ENCODE data around the gene CLCA4. TPM values are rescaled to one million over a fixed set of nuclear protein-coding genes. Genes with fewer than 3 reads are reported as not detected.

Gene CLCA4
- total and polyA plus RNA-seq, 4 donors = 0.03 TPM; not detected in 3

DNA sequence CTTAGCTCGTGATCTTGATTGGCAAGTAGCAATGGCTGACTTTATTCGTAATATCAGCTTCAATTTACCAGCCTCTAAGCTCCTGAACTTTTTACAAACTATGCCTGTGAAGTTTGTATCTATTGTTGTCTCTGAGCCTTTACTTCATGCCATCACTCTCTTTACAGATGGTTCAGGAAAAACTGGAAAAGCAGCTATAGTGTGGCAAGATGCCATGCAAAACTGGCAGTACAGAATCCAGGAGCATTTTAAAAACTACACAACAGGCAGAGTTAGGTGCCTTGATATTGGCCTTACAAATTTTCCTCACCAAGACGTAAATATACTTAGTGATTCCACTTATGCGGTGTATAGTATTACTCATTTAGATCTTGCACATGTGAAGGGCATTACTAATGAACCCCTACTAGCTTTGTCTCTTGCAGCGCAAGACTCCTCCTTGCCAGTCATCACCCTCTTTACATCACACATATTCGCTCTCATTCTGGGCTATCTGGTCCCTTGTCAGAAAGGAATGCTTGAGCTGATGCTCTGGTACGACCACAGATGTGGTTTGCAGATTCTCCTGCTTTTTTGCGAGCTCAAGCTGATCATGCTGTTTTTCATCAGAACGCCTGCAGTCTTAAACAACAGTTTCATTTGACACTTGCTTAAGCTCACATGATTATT, 41.8 kb upstream of the CLCA4 start:
- H3K9ac ChIP-seq (ENCODE audit: low read depth in 1 of 2, low read length in 2 of 2) = no peak overlapping the region
- no peak overlapping the region for H3K4me3 ChIP-seq (ENCODE audit: low read depth in 1 of 3, low read length in 3 of 3)
- no peaks in the 10 kb centered on the region for H3K9me3 ChIP-seq (ENCODE audit: control insufficient read depth in 4 of 4, low read length in 3 of 4)
- no peak overlapping the region for H3K27ac ChIP-seq (ENCODE audit: low read depth in 1 of 2, low read length in 2 of 2)
- WGBS = 76% methylated on average over 9 of the region's 9 CpGs
- no peak for DNase-seq (ENCODE audit: low spot score)
- TF ChIP-seq EGR1 (IDR thresholded peaks at IDR 0.05; ENCODE audit: low read depth in 2 of 2) (no peak), NR2F2 (IDR thresholded peaks at IDR 0.05) (no peak), JUND (IDR thresholded peaks at IDR 0.05) (no peak), FOXA2 (IDR thresholded peaks at IDR 0.05) (no peak), GABPA (IDR thresholded peaks at IDR 0.05 in 1 of 2, conservative IDR thresholded peaks at IDR 0.05 in 1 of 2) (no peak), YY1 (IDR thresholded peaks at IDR 0.05) (no peak)
- no peaks in the 10 kb centered on the region for H3K36me3 ChIP-seq (ENCODE audit: control insufficient read depth in 4 of 4, insufficient read depth in 3 of 4, low read depth in 1 of 4, low read length in 3 of 4)
- no peaks in the 10 kb centered on the region for H3K27me3 ChIP-seq (ENCODE audit: control insufficient read depth in 4 of 4, insufficient read depth in 4 of 4, low read length in 3 of 4)
- peaks cover 0 to 5% (median 2%) of the 10 kb centered on the region in 4 donors for H3K4me1 ChIP-seq (ENCODE audit: control insufficient read depth in 4 of 4, insufficient read depth in 4 of 4, low read length in 3 of 4)

DNA sequence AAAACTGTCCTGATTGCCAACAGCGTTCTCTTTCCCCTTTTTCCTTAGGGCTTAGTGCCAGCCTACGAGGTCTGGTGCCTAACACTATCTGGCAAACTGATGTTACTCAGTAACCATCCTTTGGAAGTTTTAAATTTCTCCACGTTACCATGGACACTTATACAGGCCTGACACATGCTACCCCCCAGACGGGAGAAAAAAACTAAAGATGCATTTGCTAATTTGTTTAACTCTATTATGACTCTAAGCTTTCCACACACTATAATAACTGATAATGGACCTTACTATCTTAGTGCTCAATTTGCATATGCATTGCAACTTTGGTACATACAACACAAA, 41.3 kb upstream of the CLCA4 start:
- H3K36me3 ChIP-seq (ENCODE audit: control insufficient read depth in 4 of 4, insufficient read depth in 3 of 4, low read depth in 1 of 4, low read length in 3 of 4) = no peaks in the 10 kb centered on the region
- WGBS = 57% methylated on average over 4 of the region's 4 CpGs
- no peak overlapping the region for H3K9ac ChIP-seq (ENCODE audit: low read depth in 1 of 2, low read length in 2 of 2)
- H3K9me3 ChIP-seq (ENCODE audit: control insufficient read depth in 4 of 4, low read length in 3 of 4) = no peaks in the 10 kb centered on the region
- no peaks in the 10 kb centered on the region for H3K27me3 ChIP-seq (ENCODE audit: control insufficient read depth in 4 of 4, insufficient read depth in 4 of 4, low read length in 3 of 4)
- no peak overlapping the region for H3K4me3 ChIP-seq (ENCODE audit: low read depth in 1 of 3, low read length in 3 of 3)
- H3K4me1 ChIP-seq (ENCODE audit: control insufficient read depth in 4 of 4, insufficient read depth in 4 of 4, low read length in 3 of 4) = peaks cover 0 to 5% (median 2%) of the 10 kb centered on the region in 4 donors
- TF ChIP-seq FOXA1 (IDR thresholded peaks at IDR 0.05) (no peak), FOXA2 (IDR thresholded peaks at IDR 0.05) (no peak), NR2F2 (IDR thresholded peaks at IDR 0.05) (no peak), EGR1 (IDR thresholded peaks at IDR 0.05; ENCODE audit: low read depth in 2 of 2) (no peak)
- TF ChIP-seq, protein P1, sequence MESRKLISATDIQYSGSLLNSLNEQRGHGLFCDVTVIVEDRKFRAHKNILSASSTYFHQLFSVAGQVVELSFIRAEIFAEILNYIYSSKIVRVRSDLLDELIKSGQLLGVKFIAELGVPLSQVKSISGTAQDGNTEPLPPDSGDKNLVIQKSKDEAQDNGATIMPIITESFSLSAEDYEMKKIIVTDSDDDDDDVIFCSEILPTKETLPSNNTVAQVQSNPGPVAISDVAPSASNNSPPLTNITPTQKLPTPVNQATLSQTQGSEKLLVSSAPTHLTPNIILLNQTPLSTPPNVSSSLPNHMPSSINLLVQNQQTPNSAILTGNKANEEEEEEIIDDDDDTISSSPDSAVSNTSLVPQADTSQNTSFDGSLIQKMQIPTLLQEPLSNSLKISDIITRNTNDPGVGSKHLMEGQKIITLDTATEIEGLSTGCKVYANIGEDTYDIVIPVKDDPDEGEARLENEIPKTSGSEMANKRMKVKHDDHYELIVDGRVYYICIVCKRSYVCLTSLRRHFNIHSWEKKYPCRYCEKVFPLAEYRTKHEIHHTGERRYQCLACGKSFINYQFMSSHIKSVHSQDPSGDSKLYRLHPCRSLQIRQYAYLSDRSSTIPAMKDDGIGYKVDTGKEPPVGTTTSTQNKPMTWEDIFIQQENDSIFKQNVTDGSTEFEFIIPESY (IDR thresholded peaks at IDR 0.05) = no peak
- no peak overlapping the region for H3K27ac ChIP-seq (ENCODE audit: low read depth in 1 of 2, low read length in 2 of 2)
- DNase-seq (ENCODE audit: low spot score) = no peak

DNA sequence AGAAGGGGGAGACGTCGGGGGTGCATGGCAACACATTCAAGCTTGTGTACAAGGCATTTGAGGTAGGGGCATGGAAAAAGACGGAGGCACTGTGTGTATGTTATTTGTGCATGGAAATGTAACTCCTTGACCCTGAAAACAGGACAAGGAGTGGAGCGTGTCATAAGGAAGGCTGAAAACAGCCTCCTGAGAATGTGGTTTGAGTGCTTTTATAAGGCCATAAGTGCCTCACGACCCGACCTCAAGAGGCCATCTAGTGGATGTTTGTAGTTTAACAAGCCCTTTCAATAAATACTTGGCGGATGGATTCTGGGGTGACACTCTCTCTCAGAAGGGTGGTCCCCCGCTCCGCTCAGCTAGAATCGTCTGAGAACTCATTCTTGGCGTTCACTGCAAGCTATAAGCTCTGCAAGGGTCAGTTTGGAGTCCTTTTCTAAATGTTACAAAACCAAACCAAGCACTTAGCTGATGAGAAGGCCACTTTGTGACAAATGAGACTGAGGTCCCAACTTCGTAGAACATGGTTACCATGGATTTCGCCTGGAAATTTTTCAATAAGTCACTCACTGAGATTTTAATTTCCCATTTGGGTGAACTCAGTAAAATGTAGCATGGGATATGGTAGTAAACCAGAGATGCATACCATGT, 38.8 kb upstream of the CLCA4 start:
- TF ChIP-seq RXRA (IDR thresholded peaks at IDR 0.05) (no peak), RAD21 (IDR thresholded peaks at IDR 0.05) (peak; percentile 56 to 64), NR2F2 (IDR thresholded peaks at IDR 0.05) (no peak)
- TF ChIP-seq, protein P2, sequence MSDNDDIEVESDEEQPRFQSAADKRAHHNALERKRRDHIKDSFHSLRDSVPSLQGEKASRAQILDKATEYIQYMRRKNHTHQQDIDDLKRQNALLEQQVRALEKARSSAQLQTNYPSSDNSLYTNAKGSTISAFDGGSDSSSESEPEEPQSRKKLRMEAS (IDR thresholded peaks at IDR 0.05) = no peak
- TF ChIP-seq, protein P3, sequence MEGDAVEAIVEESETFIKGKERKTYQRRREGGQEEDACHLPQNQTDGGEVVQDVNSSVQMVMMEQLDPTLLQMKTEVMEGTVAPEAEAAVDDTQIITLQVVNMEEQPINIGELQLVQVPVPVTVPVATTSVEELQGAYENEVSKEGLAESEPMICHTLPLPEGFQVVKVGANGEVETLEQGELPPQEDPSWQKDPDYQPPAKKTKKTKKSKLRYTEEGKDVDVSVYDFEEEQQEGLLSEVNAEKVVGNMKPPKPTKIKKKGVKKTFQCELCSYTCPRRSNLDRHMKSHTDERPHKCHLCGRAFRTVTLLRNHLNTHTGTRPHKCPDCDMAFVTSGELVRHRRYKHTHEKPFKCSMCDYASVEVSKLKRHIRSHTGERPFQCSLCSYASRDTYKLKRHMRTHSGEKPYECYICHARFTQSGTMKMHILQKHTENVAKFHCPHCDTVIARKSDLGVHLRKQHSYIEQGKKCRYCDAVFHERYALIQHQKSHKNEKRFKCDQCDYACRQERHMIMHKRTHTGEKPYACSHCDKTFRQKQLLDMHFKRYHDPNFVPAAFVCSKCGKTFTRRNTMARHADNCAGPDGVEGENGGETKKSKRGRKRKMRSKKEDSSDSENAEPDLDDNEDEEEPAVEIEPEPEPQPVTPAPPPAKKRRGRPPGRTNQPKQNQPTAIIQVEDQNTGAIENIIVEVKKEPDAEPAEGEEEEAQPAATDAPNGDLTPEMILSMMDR (IDR thresholded peaks at IDR 0.05; ENCODE audit: low read depth, low read length, missing input control) = peak; percentile 29
- TF ChIP-seq, protein P1 (IDR thresholded peaks at IDR 0.05) = no peak
- TF ChIP-seq, protein P4, sequence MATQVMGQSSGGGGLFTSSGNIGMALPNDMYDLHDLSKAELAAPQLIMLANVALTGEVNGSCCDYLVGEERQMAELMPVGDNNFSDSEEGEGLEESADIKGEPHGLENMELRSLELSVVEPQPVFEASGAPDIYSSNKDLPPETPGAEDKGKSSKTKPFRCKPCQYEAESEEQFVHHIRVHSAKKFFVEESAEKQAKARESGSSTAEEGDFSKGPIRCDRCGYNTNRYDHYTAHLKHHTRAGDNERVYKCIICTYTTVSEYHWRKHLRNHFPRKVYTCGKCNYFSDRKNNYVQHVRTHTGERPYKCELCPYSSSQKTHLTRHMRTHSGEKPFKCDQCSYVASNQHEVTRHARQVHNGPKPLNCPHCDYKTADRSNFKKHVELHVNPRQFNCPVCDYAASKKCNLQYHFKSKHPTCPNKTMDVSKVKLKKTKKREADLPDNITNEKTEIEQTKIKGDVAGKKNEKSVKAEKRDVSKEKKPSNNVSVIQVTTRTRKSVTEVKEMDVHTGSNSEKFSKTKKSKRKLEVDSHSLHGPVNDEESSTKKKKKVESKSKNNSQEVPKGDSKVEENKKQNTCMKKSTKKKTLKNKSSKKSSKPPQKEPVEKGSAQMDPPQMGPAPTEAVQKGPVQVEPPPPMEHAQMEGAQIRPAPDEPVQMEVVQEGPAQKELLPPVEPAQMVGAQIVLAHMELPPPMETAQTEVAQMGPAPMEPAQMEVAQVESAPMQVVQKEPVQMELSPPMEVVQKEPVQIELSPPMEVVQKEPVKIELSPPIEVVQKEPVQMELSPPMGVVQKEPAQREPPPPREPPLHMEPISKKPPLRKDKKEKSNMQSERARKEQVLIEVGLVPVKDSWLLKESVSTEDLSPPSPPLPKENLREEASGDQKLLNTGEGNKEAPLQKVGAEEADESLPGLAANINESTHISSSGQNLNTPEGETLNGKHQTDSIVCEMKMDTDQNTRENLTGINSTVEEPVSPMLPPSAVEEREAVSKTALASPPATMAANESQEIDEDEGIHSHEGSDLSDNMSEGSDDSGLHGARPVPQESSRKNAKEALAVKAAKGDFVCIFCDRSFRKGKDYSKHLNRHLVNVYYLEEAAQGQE (IDR thresholded peaks at IDR 0.05) = no peak
- Histone ChIP-seq H3K4me1 (ENCODE audit: control insufficient read depth in 4 of 4, insufficient read depth in 4 of 4, low read length in 3 of 4) (peaks cover 0 to 4% (median 0%) of the 10 kb centered on the region in 4 donors), H3K27me3 (ENCODE audit: control insufficient read depth in 4 of 4, insufficient read depth in 4 of 4, low read length in 3 of 4) (no peaks in the 10 kb centered on the region), H3K4me3 (ENCODE audit: low read depth in 1 of 3, low read length in 3 of 3) (no peak overlapping the region), H3K36me3 (ENCODE audit: control insufficient read depth in 4 of 4, insufficient read depth in 3 of 4, low read depth in 1 of 4, low read length in 3 of 4) (no peaks in the 10 kb centered on the region), H3K27ac (ENCODE audit: low read depth in 1 of 2, low read length in 2 of 2) (no peak overlapping the region), H3K9me3 (ENCODE audit: control insufficient read depth in 4 of 4, low read length in 3 of 4) (no peaks in the 10 kb centered on the region), H3K9ac (ENCODE audit: low read depth in 1 of 2, low read length in 2 of 2) (no peak overlapping the region)
- DNase-seq (ENCODE audit: low spot score) = no peak
- 43% methylated on average over 13 of the region's 13 CpGs for WGBS
